NCI-H345 (cell line): ENCODE data around the gene ANGPT4.
"Not testable (repeated sequence)": the region's sequence is repeated elsewhere in the genome, so short reads cannot be mapped to it uniquely, and the experiment has no call there.

Source experiments
- DNase-seq: peaks from one replicate; lab custom pipeline; 2025; lab: John Stamatoyannopoulos, UW

The ANGPT4 gene

DNA sequence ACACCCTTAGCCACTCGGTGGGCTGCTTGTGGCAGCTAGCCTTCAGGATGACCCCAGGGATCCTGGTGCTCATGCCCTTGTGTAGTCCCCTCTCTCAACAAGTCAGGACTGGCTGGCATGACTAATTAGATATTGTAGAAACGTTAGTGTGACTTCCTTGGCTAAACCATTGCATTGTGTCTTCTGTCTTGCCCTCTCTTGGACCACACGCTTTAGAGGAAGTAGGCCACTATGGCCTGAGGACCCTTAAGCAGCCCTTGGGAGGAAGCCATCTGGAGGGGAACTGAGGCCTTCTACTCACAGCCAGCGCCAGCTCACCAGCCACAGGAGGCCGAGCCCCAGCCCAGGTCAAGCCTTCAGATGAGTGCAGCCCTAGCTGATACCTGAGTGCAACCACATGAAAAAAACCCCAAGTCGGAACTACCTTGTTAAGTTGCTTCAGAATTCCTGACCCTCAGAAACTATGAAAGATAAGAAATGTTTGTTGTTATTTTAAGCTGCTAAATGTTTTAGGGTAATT lies 10.1 kb downstream of the ANGPT4 start:
- no peak for DNase-seq

DNA sequence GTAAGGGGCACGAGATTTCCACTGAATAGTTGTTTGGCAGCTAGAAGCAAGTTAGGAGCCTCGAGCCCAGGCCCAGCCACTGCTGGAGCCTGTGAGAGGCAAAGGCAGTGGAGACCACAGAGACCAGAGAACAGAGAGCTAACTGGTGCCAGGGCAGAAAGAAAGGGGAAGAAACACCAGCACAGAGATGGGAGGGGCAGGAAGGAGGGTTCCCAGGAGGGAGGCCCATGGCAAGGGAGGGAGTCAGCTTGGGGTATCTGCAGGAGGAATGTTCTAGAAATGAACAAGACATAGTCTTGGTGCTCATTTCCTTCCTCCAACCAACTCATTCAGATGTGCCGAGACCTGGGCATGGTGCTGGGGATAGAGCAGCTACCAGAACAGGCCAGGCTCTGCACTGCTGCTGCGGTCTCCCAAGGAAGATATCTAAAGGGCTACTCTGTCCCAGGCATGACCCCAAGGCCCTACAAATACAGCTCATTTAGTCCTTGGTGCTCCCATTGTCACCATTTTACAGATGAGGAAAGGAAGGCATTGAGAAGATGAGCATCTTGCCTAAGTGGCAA lies 10.7 kb downstream of the ANGPT4 start:
- no peak for DNase-seq

GRCh38 chr20:904039-904545 lies 12.0 kb downstream of the ANGPT4 start:
- no peak for DNase-seq

DNA sequence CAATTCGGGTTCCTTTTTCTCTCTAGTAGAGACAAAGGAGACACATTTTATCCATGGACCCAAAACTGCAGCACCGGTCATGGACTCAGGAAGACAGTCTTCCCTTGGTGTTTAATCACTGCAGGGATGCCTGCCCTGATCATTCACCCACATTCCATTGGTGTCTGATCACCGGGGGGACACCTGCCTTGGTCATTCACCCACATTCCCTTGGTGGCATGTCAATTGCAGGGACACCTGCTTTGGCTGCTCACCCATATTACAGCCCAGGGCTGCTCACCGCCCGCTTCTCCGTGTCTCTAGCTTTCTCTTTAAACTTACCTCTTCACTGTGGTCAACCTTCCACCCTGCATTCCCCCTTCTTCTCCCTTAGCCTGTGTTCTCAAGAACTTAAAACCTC lies 18.7 kb downstream of the ANGPT4 start:
- not testable (repeated sequence) for DNase-seq

DNA sequence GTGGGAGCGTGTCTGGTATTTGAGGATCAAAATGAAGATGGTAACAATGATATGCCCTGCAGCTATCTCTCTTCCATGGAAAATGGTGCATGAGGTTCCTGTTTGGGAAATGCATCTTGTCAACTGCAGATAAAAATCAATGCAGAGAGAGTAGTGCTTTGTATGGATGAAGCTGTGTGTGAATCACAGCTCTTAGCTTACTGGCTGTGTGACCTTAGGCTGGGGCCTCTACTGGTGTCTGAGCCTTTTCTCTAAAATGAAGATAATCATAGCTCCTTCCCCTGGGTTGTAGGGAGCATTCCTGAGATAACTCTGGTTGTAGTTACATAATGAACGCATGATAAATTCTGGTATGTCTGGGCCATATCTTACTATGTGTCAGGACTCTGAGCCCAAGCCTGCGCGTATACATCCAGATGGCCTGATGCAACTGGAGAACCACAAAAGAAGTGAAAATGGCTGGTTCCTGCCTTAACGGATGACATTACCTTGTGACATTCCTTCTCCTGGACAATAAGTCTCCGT lies 19.6 kb downstream of the ANGPT4 start:
- DNase-seq = no peak

- DNase-seq = not testable (repeated sequence)
These were observed 23.8 kb downstream of the ANGPT4 start for GRCh38 chr20:892371-892770.

- no peak for DNase-seq
These were observed 24.4 kb downstream of the ANGPT4 start for GRCh38 chr20:891706-892080.

GRCh38 chr20:891058-891705 lies 25.0 kb downstream of the ANGPT4 start:
- DNase-seq = no peak

- DNase-seq = no peak
These were observed 25.5 kb downstream of the ANGPT4 start for GRCh38 chr20:890666-891057.

DNA sequence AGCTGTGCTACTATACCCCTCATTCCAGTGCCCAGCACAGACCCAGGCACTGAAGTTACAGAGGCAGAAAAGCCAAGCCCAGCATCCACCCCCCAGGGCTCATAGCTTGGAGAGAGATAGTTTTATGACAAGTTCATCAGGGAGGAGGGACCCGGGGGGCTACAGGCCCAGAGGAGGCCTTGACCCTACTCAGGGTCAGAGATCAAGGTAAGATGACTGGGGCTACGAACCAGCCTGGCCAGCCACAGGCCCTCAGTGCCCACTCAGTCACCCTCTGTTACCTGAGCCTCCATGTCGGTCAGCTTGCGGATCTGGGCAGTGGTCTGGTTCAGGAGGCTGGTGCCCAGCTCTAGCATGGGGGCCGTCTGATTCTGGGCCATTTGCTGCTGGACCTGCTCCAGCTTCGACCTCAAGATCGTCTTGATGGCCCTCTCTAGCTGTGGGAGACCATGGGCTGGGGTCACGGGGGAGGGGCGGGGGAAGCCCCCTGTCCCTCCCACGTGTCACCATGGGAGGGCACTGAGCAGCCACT lies 26.1 kb downstream of the ANGPT4 start:
- no peak for DNase-seq

DNA sequence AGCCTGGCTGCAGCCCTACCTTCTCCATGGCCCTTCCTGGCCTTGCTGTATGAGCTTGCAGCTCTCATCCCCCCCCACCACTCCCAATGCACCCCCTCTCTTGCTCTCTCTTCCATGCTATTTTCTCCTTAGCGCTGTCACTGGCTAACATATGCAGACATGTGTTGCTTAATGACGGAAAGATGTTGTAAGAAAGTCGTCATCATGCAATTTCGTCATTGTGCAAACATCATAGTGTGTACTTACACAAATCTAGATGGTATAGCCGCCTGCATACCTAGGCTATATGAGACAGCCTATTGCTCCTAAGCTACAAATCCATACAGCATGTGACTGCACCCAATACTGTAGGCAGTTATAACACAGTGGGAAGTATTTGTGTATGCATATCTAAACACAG lies 27.0 kb downstream of the ANGPT4 start:
- no peak for DNase-seq

DNA sequence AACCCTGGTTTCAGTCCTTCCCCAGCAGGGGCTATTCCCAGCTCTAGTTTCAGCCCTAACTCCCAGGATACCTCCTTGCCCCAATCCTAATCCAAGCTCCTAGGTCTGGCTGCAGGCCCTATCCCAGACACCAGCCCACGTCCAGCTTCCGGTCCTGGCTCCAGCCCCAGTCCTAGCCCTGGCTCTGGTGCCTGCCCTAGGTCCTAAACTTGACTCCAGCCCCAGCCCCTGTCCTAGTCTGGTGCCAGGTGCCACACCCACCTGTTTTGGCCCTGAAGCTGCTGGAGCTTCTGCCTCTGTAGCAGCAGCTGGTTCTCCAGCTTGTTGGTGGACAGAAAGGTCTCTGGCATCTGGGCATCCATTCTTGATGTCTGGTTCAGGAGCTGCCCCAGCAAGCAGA lies 28.1 kb downstream of the ANGPT4 start:
- no peak for DNase-seq

- DNase-seq = no peak
These were observed 29.0 kb downstream of the ANGPT4 start for GRCh38 chr20:887137-887536.

- no peak for DNase-seq
These were observed 30.9 kb downstream of the ANGPT4 start for GRCh38 chr20:884983-885952.

- DNase-seq = no peak
These were observed 34.4 kb downstream of the ANGPT4 start for GRCh38 chr20:881783-882144.

- DNase-seq = no peak
These were observed 34.9 kb downstream of the ANGPT4 start for GRCh38 chr20:881051-881782.

DNA sequence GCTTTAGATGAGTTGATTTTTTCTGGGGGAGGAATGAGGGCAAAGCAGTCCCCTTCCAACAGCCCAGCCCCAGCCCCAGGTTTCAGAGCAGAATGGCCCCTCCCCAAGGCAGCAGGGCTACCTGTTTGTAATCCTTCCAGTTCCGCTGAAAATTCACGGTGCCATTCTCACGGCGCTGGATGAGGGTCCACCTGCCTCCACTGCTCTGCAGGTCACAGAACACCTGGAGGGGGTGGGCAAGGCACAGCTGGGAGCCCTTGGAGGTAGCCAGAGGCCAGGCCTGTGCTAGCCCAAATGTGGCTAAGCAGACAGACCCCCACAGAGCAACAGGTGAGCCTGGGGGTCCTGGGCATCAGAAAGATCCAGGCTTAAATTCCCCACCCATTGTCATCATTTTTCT lies 36.5 kb downstream of the ANGPT4 start:
- no peak for DNase-seq

GRCh38 chr20:878511-879307 lies 37.4 kb downstream of the ANGPT4 start:
- DNase-seq = no peak

- no peak for DNase-seq
These were observed 38.3 kb downstream of the ANGPT4 start for GRCh38 chr20:877814-878213.

DNA sequence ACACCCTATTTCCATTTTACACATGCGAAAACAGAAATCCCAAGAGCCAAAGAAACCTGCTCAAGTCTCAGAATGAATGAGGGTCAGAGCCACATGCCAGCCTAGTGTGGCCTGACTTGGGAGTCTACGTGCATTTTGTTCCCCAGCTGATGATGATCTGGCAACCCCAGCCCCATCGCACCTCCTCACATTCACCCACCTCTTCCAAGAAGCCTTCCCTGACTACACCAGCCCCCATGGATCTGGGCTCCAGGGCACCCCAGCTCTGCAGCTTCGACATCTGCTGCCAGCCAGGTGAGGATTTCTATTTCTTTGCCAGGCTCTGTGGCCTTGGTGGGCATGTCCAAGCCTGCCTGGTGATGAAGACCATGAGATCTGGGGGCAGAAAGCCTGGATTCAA lies 41.0 kb downstream of the ANGPT4 start:
- no peak for DNase-seq
